Uterus (tissue), 4 donors: ENCODE data around the gene COL26A1. TPM values are rescaled to one million over a fixed set of nuclear protein-coding genes. Genes with fewer than 3 reads are reported as not detected.
A peak's percentile ranks its signal among the peaks of the same experiment; 100 is the strongest.
"Not testable (repeated sequence)": the region's sequence is repeated elsewhere in the genome, so short reads cannot be mapped to it uniquely, and the experiment has no call there.

ENCODE experiments used
- DNase-seq, 2 donors: peaks; one replicate each; pipeline ENCODE4 v3.0.0-alpha.2; 2019 to 2020
- H3K27ac ChIP-seq, 2 donors: fragments of 200-600 bp; sonication (generic); 1 replicate in 1 of 2; 2 replicates in 1 of 2; pipeline ENCODE4 v1.5.1; 2016 to 2018
- H3K27me3 ChIP-seq, 2 donors: fragments of 200-600 bp; sonication (generic); one replicate each; pipeline ENCODE4 v1.5.1; 2018 to 2019; ENCODE audit warnings: control low read depth in 1 of 2
- H3K36me3 ChIP-seq, 2 donors: fragments of 200-600 bp; sonication (generic); one replicate each; pipeline ENCODE4 v1.5.1; 2019; ENCODE audit warnings: control low read depth in 1 of 2
- H3K4me1 ChIP-seq, 2 donors: fragments of 200-600 bp; sonication (generic); one replicate each; pipeline ENCODE4 v1.5.1; 2018 to 2019; ENCODE audit warnings: control low read depth in 1 of 2
- H3K4me3 ChIP-seq, 2 donors: fragments of 200-600 bp; sonication (generic); 1 replicate in 1 of 2; 2 replicates in 1 of 2; pipeline ENCODE4 v1.5.1; 2018 to 2019; ENCODE audit warnings: mild to moderate bottlenecking in 1 of 2
- H3K9me3 ChIP-seq, 2 donors: fragments of 200-600 bp; sonication (generic); one replicate each; pipeline ENCODE4 v1.5.1; 2019; ENCODE audit warnings: control low read depth in 1 of 2
- POLR2A ChIP-seq, 2 donors: fragments of 450-650 bp; IDR thresholded peaks; one replicate each; pipeline ENCODE4 v1.6.1; 2016; ENCODE audit warnings: antibody characterized with exemption in 2 of 2, mild to moderate bottlenecking in 1 of 2, moderate library complexity in 1 of 2
- intact Hi-C: fragments of 100-400 bp; cut with DNase I; formaldehyde crosslinking; loops from one replicate; pipeline ENCODE4 v1.15.1; 2023; ENCODE audit warnings: low total_unique reads
- total RNA-seq, 4 donors: library from RNA; depleted of rRNA in 3 of 4; stranded (reverse); fragments of >200 nt in 3 of 4; gene quantifications; one replicate each; pipeline versions ENCODE4 v1.1.0 to v1.2.4, GENCODE V29; 2014 to 2023
- TF ChIP-seq, protein P1 (sequence below), 4 experiments: fragments of 200-600 bp in 2 of 4; fragments of 450-650 bp in 2 of 4; sonication (generic) in 2 of 4; IDR thresholded peaks; one replicate each; pipeline ENCODE4 v1.5.1; 2016 to 2019; ENCODE audit warnings: antibody characterized with exemption in 4 of 4, mild to moderate bottlenecking in 2 of 4, moderate library complexity in 1 of 4
- donor health status: DM: yes; HTN: yes; CAD: no.

The COL26A1 gene
- total RNA-seq, 4 donors from 2014 or later: 0.30 to 11.8 TPM; not detected in 2

DNA sequence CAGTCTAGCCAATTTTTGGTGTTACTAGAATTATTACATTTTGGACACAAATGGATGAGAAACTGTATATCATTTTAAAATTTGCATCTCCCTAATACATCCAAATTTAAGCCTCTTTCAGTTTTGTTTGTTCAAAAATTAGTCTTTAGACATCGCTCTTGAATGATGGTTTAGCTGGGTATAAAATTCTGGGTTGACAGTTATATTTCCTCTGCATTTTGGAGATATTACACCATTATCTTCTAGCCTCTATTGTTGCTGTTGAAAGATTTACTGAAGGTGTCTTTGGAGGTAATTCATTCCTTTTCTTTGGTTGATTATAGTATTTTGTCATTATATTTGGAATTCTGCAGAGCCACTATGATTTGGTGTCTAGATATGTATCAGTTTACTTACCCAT is 116.5 kb downstream of the COL26A1 start:
- no peak for DNase-seq

DNA sequence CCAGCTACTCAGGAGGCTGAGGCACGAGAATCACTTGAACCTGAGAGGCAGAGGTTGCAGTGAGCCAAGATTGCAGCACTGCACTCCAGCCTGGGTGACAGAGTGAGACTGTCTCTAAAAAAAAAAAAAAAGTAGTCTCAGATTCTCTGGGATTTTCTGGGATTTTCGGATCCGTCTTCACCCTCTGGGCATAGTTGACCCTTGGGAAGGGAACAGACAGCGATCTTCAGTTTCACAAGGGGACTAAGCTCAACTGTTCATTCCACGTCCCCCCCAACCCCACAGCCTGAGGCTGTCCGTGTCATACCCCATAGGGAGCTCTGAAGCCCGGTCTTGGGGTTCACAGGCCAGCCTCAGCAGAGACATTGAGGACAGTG is 123.4 kb downstream of the COL26A1 start:
- H3K27ac ChIP-seq: peak overlapping the region in 1 of 2 donors; percentile 12
- intact Hi-C loops, H3K27me3 ChIP-seq, H3K4me3 ChIP-seq, H3K4me1 ChIP-seq, DNase-seq, H3K36me3 ChIP-seq, H3K9me3 ChIP-seq: not testable (repeated sequence)

More for the DNA sequence above, 116.5 kb downstream of the COL26A1 start:
- Histone ChIP-seq H3K9me3 (no peaks in the 10 kb centered on the region), H3K36me3 (no peaks in the 10 kb centered on the region), H3K27ac (no peak overlapping the region), H3K27me3 (no peaks in the 10 kb centered on the region), H3K4me1 (no peaks in the 10 kb centered on the region), H3K4me3 (no peak overlapping the region)
- no peak for TF ChIP-seq POLR2A (IDR thresholded peaks at IDR 0.05)
- TF ChIP-seq, protein P1, sequence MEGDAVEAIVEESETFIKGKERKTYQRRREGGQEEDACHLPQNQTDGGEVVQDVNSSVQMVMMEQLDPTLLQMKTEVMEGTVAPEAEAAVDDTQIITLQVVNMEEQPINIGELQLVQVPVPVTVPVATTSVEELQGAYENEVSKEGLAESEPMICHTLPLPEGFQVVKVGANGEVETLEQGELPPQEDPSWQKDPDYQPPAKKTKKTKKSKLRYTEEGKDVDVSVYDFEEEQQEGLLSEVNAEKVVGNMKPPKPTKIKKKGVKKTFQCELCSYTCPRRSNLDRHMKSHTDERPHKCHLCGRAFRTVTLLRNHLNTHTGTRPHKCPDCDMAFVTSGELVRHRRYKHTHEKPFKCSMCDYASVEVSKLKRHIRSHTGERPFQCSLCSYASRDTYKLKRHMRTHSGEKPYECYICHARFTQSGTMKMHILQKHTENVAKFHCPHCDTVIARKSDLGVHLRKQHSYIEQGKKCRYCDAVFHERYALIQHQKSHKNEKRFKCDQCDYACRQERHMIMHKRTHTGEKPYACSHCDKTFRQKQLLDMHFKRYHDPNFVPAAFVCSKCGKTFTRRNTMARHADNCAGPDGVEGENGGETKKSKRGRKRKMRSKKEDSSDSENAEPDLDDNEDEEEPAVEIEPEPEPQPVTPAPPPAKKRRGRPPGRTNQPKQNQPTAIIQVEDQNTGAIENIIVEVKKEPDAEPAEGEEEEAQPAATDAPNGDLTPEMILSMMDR (IDR thresholded peaks at IDR 0.05): no peak
- intact Hi-C loops: no loop called here

DNA sequence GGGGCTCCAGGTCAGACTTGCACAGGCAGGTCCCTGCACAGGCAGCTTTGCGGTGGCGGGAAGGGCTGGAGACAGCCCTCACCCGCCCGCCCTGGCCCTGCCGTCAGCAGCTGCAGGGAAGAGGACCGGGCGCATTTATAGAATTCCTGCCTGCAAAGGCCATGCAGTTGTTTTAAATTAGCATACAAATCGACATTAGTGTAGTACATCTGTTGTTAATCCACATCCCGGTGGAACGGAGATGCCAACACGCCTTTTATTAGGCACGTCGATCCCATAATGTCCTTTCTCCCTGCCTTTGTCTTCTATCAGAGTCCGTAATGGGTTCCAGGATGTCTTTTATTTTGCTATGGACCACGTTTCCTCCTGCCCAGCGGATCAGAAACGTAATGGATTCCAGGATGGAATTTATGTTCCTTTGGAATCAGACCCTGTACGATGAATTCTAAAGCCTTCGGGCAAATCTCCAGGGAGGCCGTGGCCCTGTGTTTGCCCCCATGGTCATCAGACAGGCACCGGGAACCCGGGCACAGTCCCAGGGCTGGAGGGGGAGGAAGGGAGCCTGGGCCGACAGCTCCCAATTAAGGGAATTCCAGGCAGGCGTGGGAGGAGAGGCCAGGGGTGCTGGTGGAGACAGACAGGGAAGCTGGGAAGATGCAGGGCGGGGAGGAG is 123.9 kb downstream of the COL26A1 start:
- intact Hi-C loops: no loop called here
- H3K4me1 ChIP-seq: no peaks in the 10 kb centered on the region
- no peaks in the 10 kb centered on the region for H3K9me3 ChIP-seq
- no peaks in the 10 kb centered on the region for H3K36me3 ChIP-seq
- H3K27me3 ChIP-seq: no peaks in the 10 kb centered on the region
- TF ChIP-seq POLR2A (IDR thresholded peaks at IDR 0.05): no peak
- TF ChIP-seq, protein P1 (IDR thresholded peaks at IDR 0.05): no peak
- DNase-seq: peak; percentile 40 to 50
- H3K4me3 ChIP-seq: no peak overlapping the region
- H3K27ac ChIP-seq: peak overlapping the region in 1 of 2 donors; percentile 12

DNA sequence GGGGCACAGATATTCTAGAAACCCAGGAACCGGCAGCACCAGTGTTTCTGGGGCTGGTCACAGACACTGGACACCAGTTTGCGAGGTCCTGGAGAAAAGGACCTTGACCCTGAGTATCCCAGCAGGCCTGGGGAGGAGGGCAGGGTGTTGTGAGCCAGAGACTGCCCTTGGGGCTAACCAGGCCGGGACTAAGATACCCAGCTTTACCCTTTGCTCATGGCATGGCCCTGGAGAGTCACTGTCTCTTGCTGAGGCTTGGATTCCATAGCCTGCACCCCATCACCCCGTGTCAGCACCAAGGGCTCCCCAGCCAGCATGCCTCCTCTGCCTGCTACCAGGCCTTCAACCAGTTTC is 124.4 kb downstream of the COL26A1 start:
- no peaks in the 10 kb centered on the region for H3K27me3 ChIP-seq
- no peak for DNase-seq
- no peak for TF ChIP-seq POLR2A (IDR thresholded peaks at IDR 0.05)
- TF ChIP-seq, protein P1 (IDR thresholded peaks at IDR 0.05): no peak
- no peaks in the 10 kb centered on the region for H3K9me3 ChIP-seq
- H3K36me3 ChIP-seq: no peaks in the 10 kb centered on the region
- intact Hi-C loops: no loop called here
- H3K27ac ChIP-seq: no peak overlapping the region
- no peaks in the 10 kb centered on the region for H3K4me1 ChIP-seq
- no peak overlapping the region for H3K4me3 ChIP-seq

DNA sequence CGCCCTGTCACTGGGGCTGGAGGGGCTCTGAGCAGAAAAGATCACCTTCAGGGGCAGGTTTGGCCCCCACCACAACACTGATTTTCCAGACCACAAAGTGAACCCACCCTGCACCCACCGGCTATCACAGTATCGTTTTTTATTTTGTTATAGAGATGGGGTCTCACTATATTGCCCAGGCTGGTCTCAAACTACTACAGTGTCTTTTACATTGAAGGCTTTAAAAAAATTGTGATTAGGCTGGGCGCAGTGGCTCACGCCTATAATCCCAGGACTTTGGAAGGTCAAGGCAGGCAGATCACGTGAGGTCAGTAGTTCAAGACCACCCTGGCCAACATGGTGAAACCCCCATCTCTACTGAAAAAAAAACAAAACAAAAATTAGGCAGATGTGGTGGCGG is 125.1 kb downstream of the COL26A1 start:
- Histone ChIP-seq H3K4me1 (no peaks in the 10 kb centered on the region), H3K27me3 (no peaks in the 10 kb centered on the region), H3K9me3 (no peaks in the 10 kb centered on the region), H3K4me3 (no peak overlapping the region), H3K27ac (no peak overlapping the region), H3K36me3 (no peaks in the 10 kb centered on the region)
- intact Hi-C loops: no loop called here
- TF ChIP-seq, protein P1 (IDR thresholded peaks at IDR 0.05): no peak
- TF ChIP-seq POLR2A (IDR thresholded peaks at IDR 0.05): no peak
- no peak for DNase-seq
